Vagina (tissue), 2 donors: ENCODE data around the gene ELMO2.

Experiments used
- POLR2A ChIP-seq, 2 donors: fragments of 450-650 bp; IDR thresholded peaks; one replicate each; pipeline ENCODE4 v1.6.1; 2017; ENCODE audit warnings: antibody characterized with exemption in 2 of 2, mild to moderate bottlenecking in 2 of 2, moderate library complexity in 2 of 2
- POLR2AphosphoS5 ChIP-seq, 2 donors: sonication (generic); formaldehyde crosslinking; IDR thresholded peaks; one replicate each; pipeline ENCODE4 v1.9.0; 2017; ENCODE audit warnings: antibody characterized with exemption in 2 of 2, mild to moderate bottlenecking in 2 of 2, low read depth in 1 of 2; ENCODE audit not compliant: insufficient read depth in 1 of 2
- TF ChIP-seq, protein P1 (sequence below), 3 experiments: fragments of 450-650 bp in 2 of 3; fragments of 200-600 bp in 1 of 3; sonication (generic) in 1 of 3; IDR thresholded peaks; one replicate each; pipeline ENCODE4 v1.5.1; 2017 to 2019; ENCODE audit warnings: antibody characterized with exemption in 3 of 3, mild to moderate bottlenecking in 2 of 3, moderate library complexity in 2 of 3

DNA sequence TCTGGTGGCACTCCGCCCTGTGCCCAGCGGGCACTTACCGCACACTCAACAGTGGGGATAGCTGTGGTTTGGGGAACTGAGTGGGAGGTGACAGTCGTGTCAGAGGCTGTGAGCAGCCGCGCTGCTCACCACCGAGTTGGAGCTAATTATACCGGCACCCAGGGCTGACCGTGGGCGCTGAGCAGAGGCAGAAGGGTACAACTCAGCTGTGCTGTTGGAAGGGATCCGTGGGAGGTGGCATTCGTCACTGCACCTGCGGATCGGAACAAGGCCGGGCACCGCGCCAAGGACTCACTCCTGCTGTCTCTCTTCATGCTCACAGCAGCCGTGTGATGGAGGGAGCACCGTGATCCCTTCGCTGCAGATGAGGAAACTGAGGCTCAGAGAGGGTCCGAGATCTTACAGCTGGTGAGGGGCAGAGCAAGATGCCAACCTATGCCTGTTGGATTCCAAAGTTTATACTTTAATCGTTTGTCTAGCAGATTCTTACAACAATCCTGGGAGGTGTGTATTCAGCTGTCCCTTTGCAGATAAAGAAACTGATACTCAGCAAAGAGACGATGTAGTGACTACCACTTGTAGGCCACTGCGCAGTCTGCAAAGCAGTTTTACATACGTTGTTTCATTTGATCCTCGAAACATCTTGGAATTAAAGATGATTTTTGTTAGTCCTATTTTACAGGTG lies 713 bp upstream of the ELMO2 start:
- TF ChIP-seq POLR2A (IDR thresholded peaks at IDR 0.05) (no peak), POLR2AphosphoS5 (IDR thresholded peaks at IDR 0.05; ENCODE audit: insufficient read depth in 1 of 2, low read depth in 1 of 2) (no peak)
- TF ChIP-seq, protein P1, sequence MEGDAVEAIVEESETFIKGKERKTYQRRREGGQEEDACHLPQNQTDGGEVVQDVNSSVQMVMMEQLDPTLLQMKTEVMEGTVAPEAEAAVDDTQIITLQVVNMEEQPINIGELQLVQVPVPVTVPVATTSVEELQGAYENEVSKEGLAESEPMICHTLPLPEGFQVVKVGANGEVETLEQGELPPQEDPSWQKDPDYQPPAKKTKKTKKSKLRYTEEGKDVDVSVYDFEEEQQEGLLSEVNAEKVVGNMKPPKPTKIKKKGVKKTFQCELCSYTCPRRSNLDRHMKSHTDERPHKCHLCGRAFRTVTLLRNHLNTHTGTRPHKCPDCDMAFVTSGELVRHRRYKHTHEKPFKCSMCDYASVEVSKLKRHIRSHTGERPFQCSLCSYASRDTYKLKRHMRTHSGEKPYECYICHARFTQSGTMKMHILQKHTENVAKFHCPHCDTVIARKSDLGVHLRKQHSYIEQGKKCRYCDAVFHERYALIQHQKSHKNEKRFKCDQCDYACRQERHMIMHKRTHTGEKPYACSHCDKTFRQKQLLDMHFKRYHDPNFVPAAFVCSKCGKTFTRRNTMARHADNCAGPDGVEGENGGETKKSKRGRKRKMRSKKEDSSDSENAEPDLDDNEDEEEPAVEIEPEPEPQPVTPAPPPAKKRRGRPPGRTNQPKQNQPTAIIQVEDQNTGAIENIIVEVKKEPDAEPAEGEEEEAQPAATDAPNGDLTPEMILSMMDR (IDR thresholded peaks at IDR 0.05), result no peak
